IMR-90 (cell line): ENCODE results near the gene PRSS56. TPM values are rescaled to one million over a fixed set of nuclear protein-coding genes. Genes with fewer than 3 reads are reported as not detected.

Experiments used
- ATAC-seq: fragments of 200-7000 bp; cut with Tn5 transposase; 2 replicates; pipeline ENCODE4 v1.9.1; 2020; ENCODE audit warnings: low read depth, mild to moderate bottlenecking, moderate library complexity
- BruUV-seq: library from RNA; stranded (reverse); fragments of 400-500 nt; replicated peaks from 2 replicates; lab custom pipeline; 2021; lab: Mats Ljungman, UMichigan
- CTCF ChIA-PET: fragments of 300-600 bp; formaldehyde crosslinking; extraction: SDS; loops from one replicate; lab custom pipeline; 2021; ENCODE audit warnings: antibody characterized with exemption; lab: Yijun Ruan, JAX
- POLR2A ChIA-PET: fragments of 300-600 bp; sonication (Branson Sonifier 250); formaldehyde crosslinking; loops from one replicate; lab custom pipeline; 2022; ENCODE audit warnings: antibody characterized with exemption; ENCODE audit not compliant: unreplicated experiment; lab: Charles Lee
- DNase-seq: peaks from one replicate; pipeline ENCODE4 v3.0.0; 2013
- H2AFZ ChIP-seq: replicated peaks from 2 replicates; pipeline ENCODE3; 2013; ENCODE audit warnings: low read length, mild to moderate bottlenecking; ENCODE audit not compliant: poor library complexity
- H2AK5ac ChIP-seq: 2 replicates; pipeline ENCODE4 v1.6.1; 2013; ENCODE audit warnings: low read depth, low read length, inconsistent platforms
- H2AK9ac ChIP-seq: replicated peaks from 2 replicates; pipeline ENCODE3; 2013; ENCODE audit warnings: mild to moderate bottlenecking, low read depth, low read length, moderate library complexity; ENCODE audit not compliant: poor library complexity
- H2BK120ac ChIP-seq: 2 replicates; pipeline ENCODE4 v1.6.1; 2013; ENCODE audit warnings: low read depth, low read length, inconsistent platforms
- H2BK15ac ChIP-seq: 3 replicates; pipeline ENCODE4 v1.6.1; 2013; ENCODE audit warnings: low read depth, low read length, inconsistent platforms
- H2BK20ac ChIP-seq: 2 replicates; pipeline ENCODE4 v1.6.1; 2013; ENCODE audit warnings: low read depth, mild to moderate bottlenecking, inconsistent platforms, low read length, moderate library complexity
- H2BK5ac ChIP-seq: 2 replicates; pipeline ENCODE4 v1.6.1; 2013; ENCODE audit warnings: mild to moderate bottlenecking, low read depth, low read length, inconsistent platforms; ENCODE audit not compliant: poor library complexity, severe bottlenecking
- H3K14ac ChIP-seq: replicated peaks from 2 replicates; pipeline ENCODE4 v1.6.1; 2013; ENCODE audit warnings: low read depth, low read length, inconsistent platforms
- H3K18ac ChIP-seq: 2 replicates; pipeline ENCODE4 v1.6.1; 2013; ENCODE audit warnings: low read depth, low read length, control low read depth
- H3K23ac ChIP-seq: 2 replicates; pipeline ENCODE4 v1.6.1; 2013; ENCODE audit warnings: low read depth, low read length, inconsistent platforms
- H3K27ac ChIP-seq: 2 replicates; pipeline ENCODE4 v1.5.1; 2013; ENCODE audit warnings: mild to moderate bottlenecking, control low read depth, low read length; ENCODE audit not compliant: insufficient read depth
- H3K27me3 ChIP-seq: 2 replicates; pipeline ENCODE4 v1.6.1; 2013; ENCODE audit warnings: low read length; ENCODE audit not compliant: control insufficient read depth, insufficient read depth
- H3K36me3 ChIP-seq: 2 replicates; pipeline ENCODE4 v1.6.1; 2013; ENCODE audit warnings: low read length, mixed read lengths; ENCODE audit not compliant: control insufficient read depth, insufficient read depth
- H3K4ac ChIP-seq: 2 replicates; pipeline ENCODE4 v1.6.1; 2013; ENCODE audit warnings: low read depth, low read length, inconsistent platforms
- H3K4me1 ChIP-seq: 2 replicates; pipeline ENCODE4 v1.6.1; 2013; ENCODE audit warnings: low read length, mixed read lengths; ENCODE audit not compliant: control insufficient read depth, insufficient read depth
- H3K4me2 ChIP-seq: 2 replicates; pipeline ENCODE4 v1.6.1; 2013; ENCODE audit warnings: low read depth, mild to moderate bottlenecking, control low read depth, low read length, moderate library complexity
- H3K4me3 ChIP-seq: 2 replicates; pipeline ENCODE4 v1.5.1; 2013; ENCODE audit warnings: low read depth, mild to moderate bottlenecking, control low read depth, low read length, moderate library complexity; ENCODE audit not compliant: insufficient read depth
- H3K56ac ChIP-seq: 2 replicates; pipeline ENCODE4 v1.6.1; 2013; ENCODE audit warnings: low read length, inconsistent platforms; ENCODE audit not compliant: insufficient read depth; ENCODE audit errors: extremely low read depth
- H3K79me1 ChIP-seq, 2 experiments: 2 replicates each; pipeline ENCODE4 v1.6.1; 2013; ENCODE audit warnings: low read length in 2 of 2, inconsistent platforms in 1 of 2, low read depth in 1 of 2
- H3K9ac ChIP-seq: 2 replicates; pipeline ENCODE4 v1.6.1; 2013; ENCODE audit warnings: low read depth, low read length, control low read depth
- H3K9me1 ChIP-seq: 2 replicates; pipeline ENCODE4 v1.6.1; 2013; ENCODE audit warnings: low read length, inconsistent platforms; ENCODE audit not compliant: insufficient read depth
- H3K9me3 ChIP-seq: 2 replicates; pipeline ENCODE4 v1.6.1; 2013; ENCODE audit warnings: low read length; ENCODE audit not compliant: control insufficient read depth, insufficient read depth
- H4K20me1 ChIP-seq: 2 replicates; pipeline ENCODE4 v1.6.1; 2013; ENCODE audit warnings: low read length, inconsistent platforms; ENCODE audit not compliant: insufficient read depth
- H4K5ac ChIP-seq: 2 replicates; pipeline ENCODE4 v1.6.1; 2013; ENCODE audit warnings: mild to moderate bottlenecking, low read depth, low read length, control low read depth
- H4K8ac ChIP-seq, 2 experiments: 2 replicates each; pipeline ENCODE4 v1.6.1; 2013; ENCODE audit warnings: low read depth in 2 of 2, low read length in 2 of 2, control low read depth in 1 of 2, inconsistent platforms in 1 of 2
- H4K91ac ChIP-seq: 2 replicates; pipeline ENCODE4 v1.6.1; 2013; ENCODE audit warnings: low read depth, low read length, inconsistent platforms; ENCODE audit not compliant: insufficient read depth
- BHLHE40 ChIP-seq: fragments of 150-350 bp; IDR thresholded peaks from 2 replicates; pipeline ENCODE4 v1.6.1; 2016; ENCODE audit warnings: mild to moderate bottlenecking, low read depth, low read length
- CHD1 ChIP-seq: IDR thresholded peaks from 2 replicates; pipeline ENCODE4 v1.6.1; 2012; ENCODE audit warnings: low read depth, low read length, improper control_type of control experiment
- CTCF ChIP-seq: conservative IDR thresholded peaks from 2 replicates; pipeline ENCODE4 v1.5.1; 2012; ENCODE audit warnings: mild to moderate bottlenecking, low read depth, low read length, improper control_type of control experiment
- ELK1 ChIP-seq: fragments of 150-350 bp; IDR thresholded peaks from 2 replicates; pipeline ENCODE4 v1.6.1; 2016; ENCODE audit warnings: low read depth, mild to moderate bottlenecking, low read length, moderate library complexity, borderline replicate concordance
- MAZ ChIP-seq: IDR thresholded peaks from 2 replicates; pipeline ENCODE4 v1.6.1; 2012; ENCODE audit warnings: low read depth, mild to moderate bottlenecking, low read length, improper control_type of control experiment, moderate library complexity, borderline replicate concordance
- RAD21 ChIP-seq: IDR thresholded peaks from 2 replicates; pipeline ENCODE4 v1.6.1; 2012; ENCODE audit warnings: low read length, improper control_type of control experiment
- RFX5 ChIP-seq: IDR thresholded peaks from 2 replicates; pipeline ENCODE4 v1.8.0; 2012; ENCODE audit warnings: low read depth, mild to moderate bottlenecking, low read length, moderate library complexity
- SMC3 ChIP-seq: fragments of 150-350 bp; IDR thresholded peaks from 2 replicates; pipeline ENCODE4 v1.6.1; 2016; ENCODE audit warnings: low read depth, mild to moderate bottlenecking, antibody characterized with exemption, low read length, moderate library complexity
- WGBS, 2 experiments: methylation state at CpG; one replicate each; pipeline versions ENCODE4 v1.1.5 to v1.1.7; 2013; ENCODE audit warnings: missing lambda C conversion rate in 2 of 2; ENCODE audit not compliant: insufficient read length in 1 of 2; ENCODE audit errors: extremely low coverage in 2 of 2; 5-methylcytosine and 5-hydroxymethylcytosine counted together
- dilution Hi-C: fragments of 300-500 bp; cut with HindIII; formaldehyde crosslinking; loops from one replicate; pipeline ENCODE4 v1.14.3; 2018; ENCODE audit warnings: low sequenced_read_pairs; ENCODE audit not compliant: unreplicated experiment
- in situ Hi-C: fragments of 300-500 bp; cut with MboI; formaldehyde crosslinking; loops from 3 replicates; pipeline ENCODE4 v1.14.3; 2019; ENCODE audit warnings: low sequenced_read_pairs, inconsistent platforms, mixed read lengths
- intact Hi-C: fragments of 100-400 bp; cut with micrococcal nuclease; formaldehyde crosslinking; loops from 2 replicates; pipeline ENCODE4 v1.10.0; 2022
- polyA plus RNA-seq, 3 experiments: library from polyadenylated mRNA; depleted of rRNA; stranded (reverse); fragments of >200 nt; gene quantifications; 2 replicates each; pipeline ENCODE4 v1.2.3, GENCODE V29; 2012; ENCODE audit warnings: low replicate concordance in 1 of 3
- total RNA-seq: library from RNA; depleted of rRNA; stranded (reverse); fragments of >200 nt; gene quantifications from 2 replicates; pipeline ENCODE4 v1.2.3, GENCODE V29; 2012

The PRSS56 gene
- total and polyA plus RNA-seq, 2 of the 4 experiments (the other 2 are of a cell fraction), result not detected

DNA sequence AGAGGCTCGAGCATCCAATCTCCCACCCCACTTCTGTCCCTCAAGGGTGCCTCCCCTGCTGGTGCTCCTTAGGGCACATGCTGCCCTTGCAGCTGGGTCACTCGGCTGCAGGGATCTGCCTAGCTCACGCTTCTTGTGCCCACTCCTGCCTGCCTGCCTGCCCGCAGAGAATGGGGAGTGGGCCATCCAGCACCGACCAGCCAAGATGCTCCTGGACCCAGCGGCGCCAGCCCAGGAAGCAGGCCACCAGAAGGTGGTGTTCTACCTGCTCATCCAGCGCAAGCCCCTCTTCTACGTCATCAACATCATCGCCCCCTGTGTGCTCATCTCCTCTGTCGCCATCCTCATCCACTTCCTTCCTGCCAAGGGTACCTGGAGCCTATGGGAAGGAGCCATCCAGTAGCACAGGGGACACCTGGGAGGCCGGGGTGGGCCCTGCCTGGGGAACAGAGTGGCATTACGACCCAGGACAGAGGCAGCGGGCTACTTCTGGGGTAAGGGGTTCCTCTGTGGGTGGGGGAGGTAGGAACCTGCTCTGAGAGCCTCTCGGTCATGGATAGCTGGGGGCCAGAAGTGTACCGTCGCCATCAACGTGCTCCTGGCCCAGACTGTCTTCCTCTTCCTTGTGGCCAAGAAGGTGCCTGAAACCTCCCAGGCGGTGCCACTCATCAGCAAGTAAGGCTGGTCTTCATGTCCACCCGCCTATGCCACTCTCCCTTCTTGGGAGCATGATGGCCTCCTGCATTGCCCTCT, 22.7 kb downstream of the PRSS56 start:
- Histone ChIP-seq H3K4ac (no peak overlapping the region), H3K4me3 (no peak overlapping the region), H3K4me1 (no peaks in the 10 kb centered on the region; the same call in 1 of the 2 replicates), H3K9me1 (peaks cover 7% of the 10 kb centered on the region; the same call in 1 of the 2 replicates), H2AFZ (no peak overlapping the region), H3K27ac (no peak overlapping the region), H3K9ac (no peak overlapping the region), H3K36me3 (peaks cover 4% of the 10 kb centered on the region; the same call in 1 of the 2 replicates), H3K18ac (no peak overlapping the region), H4K91ac (no peak overlapping the region), H2AK5ac (no peak overlapping the region), H2BK15ac (no peak overlapping the region), H3K23ac (no peak overlapping the region), H2AK9ac (no peak overlapping the region), H2BK20ac (no peak overlapping the region), H3K4me2 (no peak overlapping the region), H3K14ac (no peak overlapping the region), H3K79me1 (peaks cover 0 to 14% of the 10 kb centered on the region in 2 experiments; a peak in 2 of 4 replicates), H4K8ac (no peak overlapping the region), H3K27me3 (peaks cover 13% of the 10 kb centered on the region), H3K56ac (no peak overlapping the region), H2BK120ac (no peak overlapping the region), H2BK5ac (no peak overlapping the region), H4K5ac (no peak overlapping the region), H3K9me3 (no peaks in the 10 kb centered on the region), H4K20me1 (no peaks in the 10 kb centered on the region; the same call in 1 of the 2 replicates)
- dilution Hi-C loops (no loop called here), in situ Hi-C loops (no loop called here), intact Hi-C loops (no loop called here)
- ChIA-PET POLR2A (no interaction called here), CTCF (no interaction called here)
- DNase-seq, result no peak
- BruUV-seq, result no TSS peak
- no peak for TF ChIP-seq CHD1
- TF ChIP-seq BHLHE40, result no peak
- no peak for TF ChIP-seq RAD21
- no peak for TF ChIP-seq MAZ
- no peak for TF ChIP-seq SMC3
- TF ChIP-seq ELK1, result no peak
- TF ChIP-seq RFX5, result no peak
- TF ChIP-seq CTCF, result no peak
- WGBS, 2 experiments, result 90% methylated on average over 8 of the region's 20 CpGs; no CpG with 5 or more reads in 1 of the 2 experiments
- ATAC-seq, result no peak
